Kidney glomerular epithelial cell (primary cell): ENCODE results near the gene SLC39A6.
"Not testable (repeated sequence)": the region's sequence is repeated elsewhere in the genome, so short reads cannot be mapped to it uniquely, and the experiment has no call there.

ENCODE experiments used
- DNase-seq: peaks from one replicate; lab custom pipeline; 2025; lab: John Stamatoyannopoulos, UW

Gene SLC39A6, protein sequence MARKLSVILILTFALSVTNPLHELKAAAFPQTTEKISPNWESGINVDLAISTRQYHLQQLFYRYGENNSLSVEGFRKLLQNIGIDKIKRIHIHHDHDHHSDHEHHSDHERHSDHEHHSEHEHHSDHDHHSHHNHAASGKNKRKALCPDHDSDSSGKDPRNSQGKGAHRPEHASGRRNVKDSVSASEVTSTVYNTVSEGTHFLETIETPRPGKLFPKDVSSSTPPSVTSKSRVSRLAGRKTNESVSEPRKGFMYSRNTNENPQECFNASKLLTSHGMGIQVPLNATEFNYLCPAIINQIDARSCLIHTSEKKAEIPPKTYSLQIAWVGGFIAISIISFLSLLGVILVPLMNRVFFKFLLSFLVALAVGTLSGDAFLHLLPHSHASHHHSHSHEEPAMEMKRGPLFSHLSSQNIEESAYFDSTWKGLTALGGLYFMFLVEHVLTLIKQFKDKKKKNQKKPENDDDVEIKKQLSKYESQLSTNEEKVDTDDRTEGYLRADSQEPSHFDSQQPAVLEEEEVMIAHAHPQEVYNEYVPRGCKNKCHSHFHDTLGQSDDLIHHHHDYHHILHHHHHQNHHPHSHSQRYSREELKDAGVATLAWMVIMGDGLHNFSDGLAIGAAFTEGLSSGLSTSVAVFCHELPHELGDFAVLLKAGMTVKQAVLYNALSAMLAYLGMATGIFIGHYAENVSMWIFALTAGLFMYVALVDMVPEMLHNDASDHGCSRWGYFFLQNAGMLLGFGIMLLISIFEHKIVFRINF

DNA sequence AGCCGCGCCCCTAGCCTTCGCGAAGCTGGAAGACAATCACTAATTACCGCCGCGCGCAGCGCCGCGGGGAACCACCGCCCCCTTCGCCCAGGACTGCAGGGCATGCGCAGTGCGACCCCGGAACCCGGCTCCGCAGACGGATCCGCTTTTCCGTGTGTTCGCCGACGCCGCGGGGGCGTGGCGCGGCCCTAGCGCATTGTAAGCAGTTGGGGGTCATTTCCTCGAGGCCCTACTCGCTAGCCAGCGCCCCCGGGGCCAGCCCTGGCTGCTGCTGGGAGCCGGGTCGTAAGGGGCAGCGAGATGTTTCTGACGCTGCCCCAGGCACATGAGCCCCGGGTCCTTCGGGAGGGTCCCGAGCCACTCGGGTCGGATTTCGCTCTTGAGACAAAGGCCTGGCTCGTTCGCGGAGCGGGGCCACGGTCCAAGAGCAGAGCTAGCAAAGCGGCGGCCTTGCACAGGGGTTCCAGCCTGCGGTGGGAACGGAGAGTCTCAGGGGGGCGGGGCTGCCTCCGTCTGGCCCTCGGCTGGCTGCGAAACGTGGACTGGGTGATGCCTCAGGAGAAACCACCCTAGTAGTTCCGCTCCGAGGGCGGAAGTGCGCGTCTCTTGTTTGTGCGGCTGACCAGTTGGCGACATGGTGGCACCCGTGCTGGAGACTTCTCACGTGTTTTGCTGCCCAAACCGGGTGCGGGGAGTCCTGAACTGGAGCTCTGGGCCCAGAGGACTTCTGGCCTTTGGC, at the start of gene SLC39A6, which contains the start of gene ELP2:
TSS of gene SLC39A6 (minus strand) at position 41 of the 739 bp plus-strand sequence. CDS start 2,333 bp downstream, outside the sequence.
TSS of gene ELP2 (plus strand) at position 600 of the 739 bp plus-strand sequence. CDS start at position 635, 35 bp downstream.
- DNase-seq: peak; percentile 86

DNA sequence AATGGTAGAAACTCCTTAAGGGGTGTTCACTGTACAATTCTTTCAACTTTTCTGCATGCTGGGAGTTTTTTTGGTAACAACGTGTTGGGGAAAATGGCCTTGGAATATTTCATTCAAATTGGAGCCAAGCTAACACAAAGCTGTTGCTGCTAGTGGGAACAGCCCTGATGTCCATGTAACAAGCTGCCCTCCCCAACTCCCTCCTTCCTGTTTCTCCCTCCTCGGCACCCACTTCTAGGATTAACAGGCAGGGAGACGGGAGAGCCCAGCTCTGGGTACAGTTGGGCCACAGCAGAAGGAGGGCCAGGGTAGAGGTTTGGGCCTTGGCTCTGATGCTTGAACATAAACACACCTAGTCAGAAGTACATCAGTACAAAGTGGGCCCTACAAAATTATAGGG, 48.8 kb upstream of the SLC39A6 start:
- DNase-seq: no peak

DNA sequence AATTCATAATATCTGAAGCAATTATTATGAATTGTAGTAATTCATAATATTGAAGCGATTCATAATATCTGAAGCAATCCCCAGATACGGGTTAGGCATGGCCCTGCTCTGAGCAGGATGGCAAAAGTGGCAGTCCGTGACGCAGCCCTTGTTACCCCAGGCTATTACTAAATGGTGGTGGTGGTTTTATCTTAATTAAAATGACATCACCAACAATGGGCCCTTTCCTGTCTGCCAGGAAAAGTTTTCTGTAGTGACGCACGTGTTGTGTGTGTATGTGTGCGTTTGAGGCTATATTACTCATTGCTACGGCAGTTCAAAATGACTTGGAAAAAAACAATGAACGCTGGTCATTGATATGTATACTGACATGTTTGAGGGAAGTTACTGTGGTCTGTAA, 47.6 kb upstream of the SLC39A6 start:
- no peak for DNase-seq

DNA sequence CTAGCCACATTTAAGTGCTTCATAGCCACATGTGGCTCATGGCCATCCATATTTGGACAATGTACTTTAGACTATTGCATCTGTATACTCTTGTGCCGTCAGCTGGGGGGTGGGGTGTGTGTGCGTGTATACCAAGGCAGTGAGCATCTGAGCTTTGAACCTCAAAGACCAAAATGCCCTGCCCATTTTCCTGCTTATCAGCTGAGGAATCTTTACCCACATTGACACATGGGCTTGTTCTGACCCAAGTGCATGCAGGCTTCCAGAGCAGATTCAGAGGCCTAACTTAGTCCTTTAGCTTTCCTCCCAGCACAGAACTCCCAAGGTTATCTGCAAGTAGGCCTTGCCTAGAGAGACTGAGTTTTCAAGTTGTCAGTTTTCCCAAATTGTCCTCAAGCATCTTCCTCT, 47.0 kb upstream of the SLC39A6 start:
- no peak for DNase-seq

DNA sequence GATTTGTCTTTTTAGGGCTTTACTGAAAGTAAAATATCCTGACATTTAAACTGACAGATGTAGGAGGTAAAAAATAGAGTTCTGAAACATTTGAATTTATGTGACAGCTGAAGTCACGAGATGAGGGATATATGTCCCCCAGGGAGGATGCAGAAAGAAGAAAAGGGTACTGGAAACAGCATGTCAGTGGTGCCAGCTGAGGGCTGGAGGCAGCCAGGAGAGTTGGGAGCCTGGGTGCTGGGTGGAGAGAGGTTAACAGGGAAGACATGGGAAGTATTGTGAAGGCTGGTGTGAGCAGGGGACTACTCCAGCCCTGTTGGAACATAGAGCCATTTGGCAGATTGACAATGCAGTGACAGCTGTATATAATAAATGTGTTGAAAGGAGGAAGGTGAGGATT, 46.3 kb upstream of the SLC39A6 start:
- DNase-seq: no peak

DNA sequence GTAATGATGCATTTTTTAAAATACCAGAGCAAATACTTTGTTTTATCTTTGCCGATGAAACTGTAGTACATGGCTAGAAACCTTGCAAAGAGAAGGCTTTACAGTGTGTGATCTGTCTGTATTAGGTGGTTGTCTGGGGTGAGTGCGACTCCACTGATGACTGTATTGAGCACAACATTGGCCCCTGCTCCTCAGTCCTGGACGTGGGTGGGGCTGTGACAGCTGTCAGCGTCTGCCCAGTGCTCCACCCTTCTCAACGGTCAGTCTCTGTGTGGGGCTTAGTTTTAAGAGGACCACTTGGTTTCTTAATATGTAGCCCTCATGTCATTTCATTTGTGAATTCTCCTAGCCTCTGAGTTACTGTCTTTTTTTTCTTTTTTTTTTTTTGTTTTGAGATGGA, 40.8 kb upstream of the SLC39A6 start:
- DNase-seq: no peak

DNA sequence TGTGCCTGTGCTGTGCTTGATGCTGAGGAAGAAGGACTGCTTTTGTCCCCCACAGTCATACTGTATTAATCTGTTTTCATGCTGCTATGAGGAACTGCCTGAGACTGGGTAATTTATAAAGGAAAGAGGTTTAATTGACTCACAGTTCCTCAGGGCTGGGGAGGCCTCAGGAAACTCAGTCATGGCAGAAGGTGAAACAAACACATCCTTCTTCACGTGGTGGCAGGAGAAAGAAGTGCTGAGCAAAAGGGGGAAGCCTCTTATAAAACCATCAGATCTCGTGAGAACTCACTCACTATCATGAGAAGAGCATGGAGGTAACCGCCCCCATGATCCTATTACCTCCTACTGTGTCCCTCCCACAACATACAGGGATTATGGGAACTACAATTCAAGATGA, 39.2 kb upstream of the SLC39A6 start:
- DNase-seq: not testable (repeated sequence)

DNA sequence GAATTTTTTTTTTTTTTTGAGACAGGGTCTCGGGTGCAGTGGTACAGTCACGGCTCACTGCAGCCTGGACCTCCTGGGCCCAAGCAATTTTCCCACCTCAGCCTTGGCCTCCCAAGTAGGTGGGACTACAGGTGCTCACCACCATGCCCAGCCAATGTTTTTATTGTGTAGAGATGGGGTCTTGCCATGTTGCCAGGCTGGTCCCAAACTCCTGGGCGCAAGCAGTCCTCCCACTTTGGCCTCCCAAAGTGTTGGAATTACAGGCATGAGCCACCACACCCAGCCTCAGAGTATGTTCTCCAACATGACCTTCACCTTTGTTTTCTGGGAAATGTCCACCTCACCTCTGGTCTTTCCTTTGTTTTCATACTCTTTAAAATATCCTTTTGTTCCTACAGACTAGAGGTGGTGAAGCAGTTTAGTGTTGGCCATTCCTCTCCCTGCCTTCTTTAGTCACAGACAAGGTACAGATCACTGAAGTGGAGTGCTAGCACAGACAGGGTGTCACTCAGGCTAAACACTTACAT, 38.6 kb upstream of the SLC39A6 start:
- DNase-seq: no peak

DNA sequence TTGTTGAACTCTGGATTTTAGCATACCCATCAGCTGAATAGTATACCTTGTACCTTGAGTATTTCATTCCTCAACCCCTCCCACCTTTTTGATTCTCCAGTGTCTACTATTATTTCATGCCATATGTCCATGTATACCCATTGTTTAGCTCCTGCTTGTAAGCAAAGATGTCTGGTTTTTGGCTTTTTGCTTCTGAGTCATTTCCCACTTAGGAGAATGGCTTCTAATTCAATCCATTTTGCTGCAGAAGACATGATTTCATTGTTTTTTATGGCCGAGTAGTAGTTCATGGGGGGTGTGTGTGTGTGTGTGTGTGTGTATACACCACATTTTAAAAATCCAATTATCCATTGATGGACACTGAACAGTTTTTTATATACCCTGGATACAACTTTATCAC, 33.8 kb upstream of the SLC39A6 start:
- DNase-seq: no peak

DNA sequence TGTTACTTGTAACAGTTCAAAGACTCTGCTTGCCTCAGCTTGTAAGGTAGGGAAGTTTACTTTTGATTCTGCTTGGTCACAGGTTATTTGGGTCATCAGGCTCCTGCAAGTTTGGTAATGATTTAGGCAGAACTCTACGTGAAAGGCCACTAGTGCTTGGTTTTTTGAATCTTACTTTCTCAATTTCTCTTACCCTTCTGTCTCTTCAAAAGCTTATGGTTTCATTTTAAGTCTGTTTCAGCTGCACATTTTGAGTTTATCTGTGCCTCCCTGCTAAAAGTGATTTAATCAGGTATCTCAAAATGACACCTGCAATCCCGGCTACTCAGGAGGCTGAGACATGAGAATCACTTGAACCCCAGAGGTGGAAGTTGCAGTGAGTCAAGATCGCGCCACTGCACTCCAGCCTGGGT, 31.8 kb upstream of the SLC39A6 start:
- no peak for DNase-seq

DNA sequence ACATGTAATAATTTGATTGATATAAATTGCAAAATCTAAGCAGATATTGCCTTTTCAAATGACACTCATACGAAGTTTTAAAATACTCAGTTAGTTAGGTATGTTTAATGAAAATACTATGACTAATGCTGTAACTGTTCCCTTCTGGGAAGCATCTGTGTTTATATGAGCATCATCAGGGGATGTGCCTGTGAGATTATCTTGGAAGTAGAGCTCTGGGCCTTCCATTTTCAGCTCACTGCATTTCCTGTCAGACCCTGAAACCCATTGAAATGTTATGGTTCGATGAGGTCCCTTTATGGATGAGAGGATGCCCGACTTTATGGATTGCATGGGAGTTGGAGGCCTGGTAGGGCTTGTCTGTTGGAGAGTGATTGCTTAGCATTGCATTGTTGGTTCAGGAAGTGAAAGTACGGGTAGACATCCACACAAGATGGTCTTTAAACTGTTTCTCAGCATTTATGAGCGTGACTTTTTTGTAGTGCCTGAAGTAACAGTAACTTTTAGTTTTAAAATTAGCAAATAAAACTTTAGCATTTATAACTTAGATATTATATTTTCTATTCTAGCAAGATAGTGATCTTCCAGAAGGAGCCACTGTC, 29.2 kb upstream of the SLC39A6 start:
- peak; percentile 81 for DNase-seq

DNA sequence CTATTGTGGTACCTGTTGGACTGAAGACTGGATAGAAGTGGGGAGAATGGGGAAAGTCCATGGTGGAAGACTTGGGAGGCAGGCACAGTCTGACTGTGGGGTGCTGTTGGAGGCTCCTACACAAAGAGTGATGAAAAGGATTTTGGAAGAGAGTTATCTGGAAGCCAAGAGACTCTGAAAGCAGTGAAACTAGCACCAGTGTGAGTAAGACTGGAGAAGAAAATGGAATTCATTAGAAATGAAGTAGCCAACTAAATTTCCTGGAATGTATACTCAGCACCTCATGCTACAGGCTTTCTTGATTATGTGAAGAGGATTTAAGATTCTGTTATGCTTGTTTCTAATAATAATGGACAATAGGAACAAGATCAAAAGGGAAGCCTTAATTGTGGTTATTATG, 28.3 kb upstream of the SLC39A6 start:
- no peak for DNase-seq

DNA sequence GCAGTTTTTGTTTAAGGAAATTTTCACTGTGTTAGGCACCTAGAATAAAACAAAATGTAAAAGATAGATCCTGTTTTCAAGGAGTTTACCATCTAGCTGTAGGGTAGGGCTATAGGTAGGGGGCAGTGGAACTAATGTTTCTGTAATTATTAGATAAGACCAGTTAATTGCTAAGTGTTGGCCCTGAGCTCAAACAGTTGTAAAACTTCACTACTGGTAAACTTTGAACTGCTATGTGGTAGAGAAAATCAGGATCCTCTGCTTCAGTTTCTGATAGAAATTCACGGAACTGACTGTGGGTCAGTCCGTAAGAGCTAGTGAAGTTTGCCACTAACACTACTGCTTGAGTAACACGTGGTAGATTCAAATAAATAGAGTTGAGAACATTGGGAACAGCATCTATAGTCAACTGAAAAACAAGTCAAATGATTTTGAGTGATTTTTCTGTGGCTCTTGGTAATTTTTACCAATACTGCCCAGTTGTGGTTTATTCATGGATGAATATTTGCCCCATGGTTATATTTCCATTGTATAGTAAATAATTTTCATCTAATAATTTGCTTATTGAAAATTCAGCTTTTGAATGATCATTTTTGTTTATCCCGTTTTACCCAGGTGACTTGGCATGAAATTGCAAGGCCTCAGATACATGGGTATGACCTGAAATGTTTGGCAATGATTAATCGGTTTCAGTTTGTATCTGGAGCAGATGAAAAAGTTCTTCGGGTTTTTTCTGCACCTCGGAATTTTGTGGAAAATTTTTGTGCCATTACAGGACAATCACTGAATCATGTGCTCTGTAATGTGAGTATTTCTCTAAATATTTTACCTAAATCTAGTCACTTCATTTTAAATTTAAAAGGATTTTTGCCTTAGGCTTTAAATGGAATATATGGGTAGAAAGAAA, 27.0 kb upstream of the SLC39A6 start:
- no peak for DNase-seq

DNA sequence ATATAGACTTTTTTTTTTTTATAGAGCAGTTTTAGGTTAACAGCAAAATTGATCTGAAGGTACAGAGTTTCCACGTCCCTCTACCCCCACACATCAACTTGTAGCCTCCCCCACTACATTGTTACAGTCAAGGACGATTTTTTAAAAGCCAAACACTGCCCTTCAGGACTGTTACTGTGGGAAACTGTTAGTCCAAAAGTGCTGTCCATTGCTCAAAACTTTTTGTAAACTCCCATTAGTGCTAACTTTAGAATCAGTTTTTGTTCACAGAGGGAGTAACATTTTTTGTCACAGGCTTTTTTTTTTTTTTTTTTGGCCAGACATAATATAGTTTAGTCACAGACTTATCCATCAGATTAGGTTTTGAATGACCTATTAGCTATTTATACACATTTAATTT, 24.6 kb upstream of the SLC39A6 start:
- DNase-seq: no peak

DNA sequence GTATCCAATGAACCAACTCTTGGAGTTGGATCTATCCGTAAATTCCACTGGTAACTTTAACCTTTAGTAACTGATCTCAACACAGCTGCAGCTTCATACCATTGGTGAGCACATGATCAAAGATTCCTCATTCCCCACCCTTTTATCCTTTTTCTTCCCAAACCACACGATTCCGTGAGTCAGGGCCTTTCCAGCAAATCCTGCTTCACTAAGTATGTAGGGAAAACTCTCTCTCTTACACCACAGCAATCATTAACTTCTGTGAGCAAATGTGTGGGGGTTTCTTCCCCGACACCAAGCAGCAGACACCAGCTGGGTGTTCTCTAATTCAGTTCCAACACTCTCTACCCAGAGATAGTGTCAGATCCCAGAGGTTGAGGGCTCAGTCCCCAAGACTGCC, 24.1 kb upstream of the SLC39A6 start:
- DNase-seq: peak; percentile 96

DNA sequence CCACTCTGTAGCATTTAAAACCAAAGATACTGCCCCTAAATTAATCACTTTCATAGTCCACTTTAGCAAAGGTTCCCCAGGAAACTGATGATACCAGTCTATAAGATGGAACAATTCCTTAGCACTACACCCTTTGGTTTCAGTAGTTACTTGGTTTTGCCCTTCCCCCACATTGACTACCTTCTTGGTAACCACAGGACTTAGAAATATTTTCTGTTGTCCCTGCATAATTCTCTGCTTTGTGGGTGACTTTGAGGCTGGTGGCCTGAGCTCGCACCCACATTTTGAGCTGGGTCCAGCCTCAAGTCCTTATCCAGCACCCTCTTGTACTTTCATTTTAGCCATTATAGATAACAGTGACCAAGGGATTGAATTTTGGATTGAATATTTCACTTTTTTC, 23.6 kb upstream of the SLC39A6 start:
- DNase-seq: no peak

DNA sequence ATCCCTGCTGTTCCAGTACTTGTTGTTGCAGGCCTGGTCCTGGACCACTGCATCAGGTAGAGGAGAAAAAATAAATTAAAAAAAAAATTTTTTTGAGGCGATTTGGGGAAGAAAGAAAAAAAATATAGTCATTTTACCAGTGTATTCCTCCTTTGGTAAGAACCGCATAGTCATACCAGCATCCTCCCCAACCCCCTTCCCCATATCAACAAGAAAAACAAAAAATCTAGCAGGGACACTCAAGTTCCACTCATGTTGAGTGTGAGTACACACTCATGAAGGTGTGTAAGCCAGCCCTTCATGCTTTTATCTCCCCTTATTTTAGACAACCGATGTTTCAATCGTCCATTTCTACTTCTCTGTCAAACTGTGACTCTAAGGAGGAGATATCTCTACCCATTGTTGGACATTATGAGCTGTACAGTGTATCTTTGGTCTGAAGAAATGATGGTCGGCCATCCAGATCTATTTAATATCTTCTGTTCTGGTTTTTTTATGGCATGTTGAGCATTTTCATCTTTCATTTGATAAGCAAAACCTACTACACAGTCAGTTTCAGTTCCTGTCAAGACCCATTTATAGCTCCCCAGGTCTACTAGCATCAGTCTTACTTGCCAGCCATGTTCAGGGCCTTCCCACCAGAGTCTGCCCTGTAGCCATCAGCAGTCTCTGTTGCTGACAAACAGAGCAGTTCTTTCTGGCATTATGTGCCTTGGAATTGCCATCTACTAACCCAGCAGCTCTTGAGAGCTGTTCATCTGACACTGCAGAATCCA, 20.6 kb upstream of the SLC39A6 start:
- DNase-seq: no peak

DNA sequence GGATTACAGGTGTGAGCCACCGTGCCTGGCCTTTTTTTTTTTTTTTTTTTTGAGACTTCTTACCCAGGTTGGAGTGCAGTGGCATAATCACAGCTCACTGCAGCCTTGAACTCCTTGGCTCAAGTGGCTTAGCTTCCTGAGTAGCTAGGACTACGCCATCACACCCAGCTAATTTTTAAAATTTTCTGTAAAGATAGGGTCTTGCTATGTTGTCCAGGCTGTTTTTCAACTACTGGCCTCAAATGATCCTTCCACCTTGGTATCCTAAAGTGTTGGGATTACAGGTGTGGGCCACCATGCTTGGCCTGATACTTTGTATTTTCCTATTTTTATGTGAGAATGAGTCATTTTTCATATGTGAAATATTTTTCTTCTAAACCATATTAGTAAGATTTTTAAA, 14.3 kb upstream of the SLC39A6 start:
- no peak for DNase-seq

DNA sequence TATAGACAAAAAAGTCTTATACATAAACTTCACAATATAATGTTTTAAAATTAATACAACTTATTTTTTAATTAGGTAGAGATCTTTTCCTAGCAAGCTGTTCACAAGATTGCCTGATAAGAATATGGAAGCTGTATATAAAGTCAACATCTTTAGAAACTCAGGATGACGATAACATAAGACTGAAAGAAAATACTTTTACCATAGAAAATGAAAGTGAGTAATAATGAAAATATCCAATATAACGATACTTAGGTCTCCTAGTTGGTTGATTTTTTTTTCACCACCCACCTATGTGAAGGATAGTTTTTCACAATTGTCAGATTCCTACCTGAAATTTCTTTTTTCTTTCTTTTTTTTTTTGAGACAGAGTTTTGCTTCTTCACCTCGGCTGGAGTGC, 13.6 kb upstream of the SLC39A6 start:
- DNase-seq: no peak

DNA sequence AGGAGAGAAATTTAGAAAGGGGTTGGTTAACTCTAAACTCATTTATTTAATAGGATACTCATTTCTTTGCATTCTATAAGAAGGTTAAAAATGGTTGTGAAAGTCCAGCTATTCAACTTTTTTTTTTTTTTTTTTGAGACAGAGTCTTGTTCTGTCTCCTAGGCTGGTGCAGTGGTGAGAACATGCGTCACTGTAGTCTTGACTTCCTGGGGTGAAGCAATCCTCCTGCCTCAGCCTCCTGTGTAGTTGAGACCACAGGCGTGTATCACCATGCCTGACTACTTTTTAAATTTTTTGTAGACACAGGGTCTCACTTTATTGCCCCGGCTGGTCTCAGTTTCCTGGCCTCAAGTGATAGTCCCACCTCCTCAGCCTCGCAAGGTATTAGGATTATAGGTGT, 12.4 kb upstream of the SLC39A6 start:
- no peak for DNase-seq
